Measurements from ENCODE around the gene GLIPR1L1. TPM values are rescaled to one million over a fixed set of nuclear protein-coding genes. Genes with fewer than 3 reads are reported as not detected.

The GLIPR1L1 gene
- total RNA-seq, 1 experiment from 2014 or later, result not detected

- Histone ChIP-seq H3K27me3 (ENCODE audit: insufficient read depth, low read depth) (no peaks in the 10 kb centered on the region), H4K20me1 (ENCODE audit: insufficient read depth) (no peaks in the 10 kb centered on the region), H3K36me3 (ENCODE audit: low read depth) (no peaks in the 10 kb centered on the region), H3F3A (ENCODE audit: insufficient read depth, low read depth) (no peaks in the 10 kb centered on the region), H3K4me2 (no peak overlapping the region), H3K27ac (no peak overlapping the region), H3K9me3 (ENCODE audit: insufficient read depth, low read depth) (no peaks in the 10 kb centered on the region), H3K4me1 (replicated peaks; ENCODE audit: insufficient read depth) (no peaks in the 10 kb centered on the region), H2AFZ (no peak overlapping the region), H3K79me2 (ENCODE audit: low read depth) (no peaks in the 10 kb centered on the region), H3K4me3 (no peak overlapping the region), H3K9me2 (ENCODE audit: insufficient read depth) (no peaks in the 10 kb centered on the region)
- intact Hi-C loops (cut with micrococcal nuclease; ENCODE audit: unreplicated experiment), result no loop called here
- ChIA-PET CTCF (no interaction called here), POLR2A (ENCODE audit: unreplicated experiment) (no interaction called here)
- TF ChIP-seq CTCF (conservative IDR thresholded peaks at IDR 0.05) (no peak), EZH2 (IDR thresholded peaks at IDR 0.05; ENCODE audit: low read depth) (no peak)
- BruUV-seq (replicated peaks), result no TSS peak
- no peak for DNase-seq
Observed at GRCh38 chr12:75354011-75354410, 19.5 kb downstream of the GLIPR1L1 start.

GRCh38 chr12:75360920-75361319, 26.4 kb downstream of the GLIPR1L1 start:
- CTCF ChIA-PET, result no interaction called here

GRCh38 chr12:75361408-75361807, 26.9 kb downstream of the GLIPR1L1 start:
- no peaks in the 10 kb centered on the region for H3K4me1 ChIP-seq (replicated peaks; ENCODE audit: insufficient read depth)
- no peak overlapping the region for H2AFZ ChIP-seq
- no peak for DNase-seq
- no TSS peak for BruUV-seq (replicated peaks)
- H3K4me3 ChIP-seq, result no peak overlapping the region
- TF ChIP-seq EZH2 (IDR thresholded peaks at IDR 0.05; ENCODE audit: low read depth), result no peak
- no peak for TF ChIP-seq CTCF (conservative IDR thresholded peaks at IDR 0.05)
- H3K27me3 ChIP-seq (ENCODE audit: insufficient read depth, low read depth), result no peaks in the 10 kb centered on the region
- H3K27ac ChIP-seq, result no peak overlapping the region
- ChIA-PET POLR2A (ENCODE audit: unreplicated experiment) (no interaction called here), CTCF (no interaction called here)
- H3K9me2 ChIP-seq (ENCODE audit: insufficient read depth), result no peaks in the 10 kb centered on the region
- intact Hi-C loops (cut with micrococcal nuclease; ENCODE audit: unreplicated experiment), result no loop called here
- H4K20me1 ChIP-seq (ENCODE audit: insufficient read depth), result no peaks in the 10 kb centered on the region
- H3K4me2 ChIP-seq, result no peak overlapping the region
- H3F3A ChIP-seq (ENCODE audit: insufficient read depth, low read depth), result no peaks in the 10 kb centered on the region
- no peaks in the 10 kb centered on the region for H3K36me3 ChIP-seq (ENCODE audit: low read depth)
- peaks cover 7% of the 10 kb centered on the region; the same call in 1 of the 2 replicates for H3K9me3 ChIP-seq (ENCODE audit: insufficient read depth, low read depth)
- no peaks in the 10 kb centered on the region for H3K79me2 ChIP-seq (ENCODE audit: low read depth)

More at GRCh38 chr12:75360920-75361319, 26.4 kb downstream of the GLIPR1L1 start:
- Histone ChIP-seq H3K79me2 (ENCODE audit: low read depth) (no peaks in the 10 kb centered on the region), H3K9me2 (ENCODE audit: insufficient read depth) (no peaks in the 10 kb centered on the region), H3K27ac (no peak overlapping the region), H3K4me2 (no peak overlapping the region), H3K36me3 (ENCODE audit: low read depth) (no peaks in the 10 kb centered on the region), H3K4me3 (no peak overlapping the region), H2AFZ (no peak overlapping the region), H3F3A (ENCODE audit: insufficient read depth, low read depth) (no peaks in the 10 kb centered on the region), H3K27me3 (ENCODE audit: insufficient read depth, low read depth) (no peaks in the 10 kb centered on the region), H4K20me1 (ENCODE audit: insufficient read depth) (no peaks in the 10 kb centered on the region), H3K4me1 (replicated peaks; ENCODE audit: insufficient read depth) (no peaks in the 10 kb centered on the region), H3K9me3 (ENCODE audit: insufficient read depth, low read depth) (peaks cover 7% of the 10 kb centered on the region; the same call in 1 of the 2 replicates)
- POLR2A ChIA-PET (ENCODE audit: unreplicated experiment), result interaction anchor here (0.5 kb wide), 1 partner anchor 202 kb away, joined by 3 read pairs; no protein-coding TSS in a partner anchor
- DNase-seq, result no peak
- intact Hi-C loops (cut with micrococcal nuclease; ENCODE audit: unreplicated experiment), result no loop called here
- TF ChIP-seq CTCF (conservative IDR thresholded peaks at IDR 0.05) (no peak), EZH2 (IDR thresholded peaks at IDR 0.05; ENCODE audit: low read depth) (no peak)
- BruUV-seq (replicated peaks), result no TSS peak
